HEK293 (cell line): ENCODE results near the gene IGSF3.

Experiments
- GLI2 ChIP-seq: fragments of 450-650 bp; formaldehyde crosslinking; IDR thresholded peaks from 2 replicates; pipeline ENCODE4; 2017; ENCODE audit warnings: missing biosample characterization, missing genetic modification characterization, low read depth, borderline replicate concordance
- SETDB1 ChIP-seq: IDR thresholded peaks from one replicate; pipeline ENCODE4 v1.6.1; 2017; ENCODE audit warnings: mild to moderate bottlenecking, low read length, moderate library complexity, mixed read lengths; ENCODE audit not compliant: insufficient read length
- SP2 ChIP-seq: fragments of 450-650 bp; formaldehyde crosslinking; IDR thresholded peaks from 2 replicates; pipeline ENCODE4 v1.5.1; 2016; ENCODE audit warnings: missing biosample characterization, missing genetic modification characterization
- ZFP37 ChIP-seq: fragments of 450-650 bp; formaldehyde crosslinking; IDR thresholded peaks from 2 replicates; pipeline ENCODE4 v1.5.1; 2016; ENCODE audit warnings: missing biosample characterization, missing genetic modification characterization
- TF ChIP-seq, protein P1 (sequence below): fragments of 450-650 bp; formaldehyde crosslinking; IDR thresholded peaks from 2 replicates; pipeline ENCODE4 v1.5.1; 2016; ENCODE audit warnings: missing biosample characterization, missing genetic modification characterization
- TF ChIP-seq, protein P2 (sequence below): fragments of 450-650 bp; formaldehyde crosslinking; IDR thresholded peaks from 2 replicates; pipeline ENCODE4 v1.5.1; 2016; ENCODE audit warnings: missing biosample characterization, missing genetic modification characterization

DNA sequence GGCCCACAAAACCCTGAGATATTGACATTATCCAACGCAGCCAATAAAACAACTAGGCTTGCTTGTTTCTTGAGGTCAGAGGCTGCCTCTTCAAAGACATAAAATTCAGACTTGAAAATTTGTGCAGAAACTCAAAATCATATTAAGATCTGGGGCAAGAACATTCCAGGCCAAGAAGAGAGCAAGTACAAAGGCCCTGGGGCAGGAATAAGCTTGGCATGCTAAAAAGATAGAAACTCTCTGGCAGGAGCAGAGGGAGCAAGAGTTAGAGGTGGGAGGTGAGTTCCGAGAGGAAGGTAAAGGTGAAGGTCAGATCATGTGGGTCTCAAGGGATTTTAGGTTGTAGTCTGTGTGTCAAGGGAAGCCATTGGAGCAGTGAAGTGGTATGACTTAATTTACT, 8.8 kb upstream of the IGSF3 start:
- no peak for TF ChIP-seq SETDB1
- TF ChIP-seq, protein P1, sequence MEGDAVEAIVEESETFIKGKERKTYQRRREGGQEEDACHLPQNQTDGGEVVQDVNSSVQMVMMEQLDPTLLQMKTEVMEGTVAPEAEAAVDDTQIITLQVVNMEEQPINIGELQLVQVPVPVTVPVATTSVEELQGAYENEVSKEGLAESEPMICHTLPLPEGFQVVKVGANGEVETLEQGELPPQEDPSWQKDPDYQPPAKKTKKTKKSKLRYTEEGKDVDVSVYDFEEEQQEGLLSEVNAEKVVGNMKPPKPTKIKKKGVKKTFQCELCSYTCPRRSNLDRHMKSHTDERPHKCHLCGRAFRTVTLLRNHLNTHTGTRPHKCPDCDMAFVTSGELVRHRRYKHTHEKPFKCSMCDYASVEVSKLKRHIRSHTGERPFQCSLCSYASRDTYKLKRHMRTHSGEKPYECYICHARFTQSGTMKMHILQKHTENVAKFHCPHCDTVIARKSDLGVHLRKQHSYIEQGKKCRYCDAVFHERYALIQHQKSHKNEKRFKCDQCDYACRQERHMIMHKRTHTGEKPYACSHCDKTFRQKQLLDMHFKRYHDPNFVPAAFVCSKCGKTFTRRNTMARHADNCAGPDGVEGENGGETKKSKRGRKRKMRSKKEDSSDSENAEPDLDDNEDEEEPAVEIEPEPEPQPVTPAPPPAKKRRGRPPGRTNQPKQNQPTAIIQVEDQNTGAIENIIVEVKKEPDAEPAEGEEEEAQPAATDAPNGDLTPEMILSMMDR (tag by site-specific recombination), result no peak
- TF ChIP-seq, protein P2, sequence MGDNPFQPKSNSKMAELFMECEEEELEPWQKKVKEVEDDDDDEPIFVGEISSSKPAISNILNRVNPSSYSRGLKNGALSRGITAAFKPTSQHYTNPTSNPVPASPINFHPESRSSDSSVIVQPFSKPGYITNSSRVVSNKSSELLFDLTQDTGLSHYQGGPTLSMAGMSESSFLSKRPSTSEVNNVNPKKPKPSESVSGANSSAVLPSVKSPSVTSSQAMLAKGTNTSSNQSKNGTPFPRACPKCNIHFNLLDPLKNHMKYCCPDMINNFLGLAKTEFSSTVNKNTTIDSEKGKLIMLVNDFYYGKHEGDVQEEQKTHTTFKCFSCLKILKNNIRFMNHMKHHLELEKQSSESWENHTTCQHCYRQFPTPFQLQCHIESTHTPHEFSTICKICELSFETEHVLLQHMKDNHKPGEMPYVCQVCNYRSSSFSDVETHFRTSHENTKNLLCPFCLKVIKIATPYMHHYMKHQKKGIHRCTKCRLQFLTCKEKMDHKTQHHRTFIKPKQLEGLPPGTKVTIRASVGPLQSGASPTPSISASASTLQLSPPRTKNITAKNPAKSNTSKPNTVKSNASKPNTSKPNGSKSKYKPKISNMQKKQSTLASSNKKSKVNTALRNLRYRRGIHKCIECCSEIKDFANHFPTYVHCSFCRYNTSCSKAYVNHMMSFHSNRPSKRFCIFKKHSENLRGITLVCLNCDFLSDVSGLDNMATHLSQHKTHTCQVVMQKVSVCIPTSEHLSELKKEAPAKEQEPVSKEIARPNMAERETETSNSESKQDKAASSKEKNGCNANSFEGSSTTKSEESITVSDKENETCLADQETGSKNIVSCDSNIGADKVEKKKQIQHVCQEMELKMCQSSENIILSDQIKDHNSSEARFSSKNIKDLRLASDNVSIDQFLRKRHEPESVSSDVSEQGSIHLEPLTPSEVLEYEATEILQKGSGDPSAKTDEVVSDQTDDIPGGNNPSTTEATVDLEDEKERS, result no peak
- TF ChIP-seq SP2 (tag by site-specific recombination), result no peak
- no peak for TF ChIP-seq ZFP37
- no peak for TF ChIP-seq GLI2
